Mesendoderm (in vitro differentiated cells): ENCODE measurements around the gene PDE6A.

Source experiments
- DNase-seq: peaks from one replicate; pipeline ENCODE4 v3.0.0; 2013
- H2AK5ac ChIP-seq: 2 replicates; pipeline ENCODE4 v1.6.1; 2013; ENCODE audit warnings: low read length, inconsistent platforms
- H2BK120ac ChIP-seq: 2 replicates; pipeline ENCODE4 v1.6.1; 2013; ENCODE audit warnings: low read depth, mild to moderate bottlenecking, low read length, moderate library complexity, mixed read lengths
- H2BK15ac ChIP-seq: replicated peaks from 2 replicates; pipeline ENCODE4 v1.6.1; 2013; ENCODE audit warnings: low read depth, mild to moderate bottlenecking, moderate library complexity
- H2BK5ac ChIP-seq: 2 replicates; pipeline ENCODE4 v1.6.1; 2013; ENCODE audit warnings: low read length, inconsistent platforms
- H3K18ac ChIP-seq: 2 replicates; pipeline ENCODE4 v1.6.1; 2013; ENCODE audit warnings: mild to moderate bottlenecking, low read length, mixed read lengths
- H3K23ac ChIP-seq: one replicate; pipeline ENCODE4 v1.6.1; 2013; ENCODE audit warnings: low read length
- H3K27ac ChIP-seq: 2 replicates; pipeline ENCODE4 v1.5.1; 2013; ENCODE audit warnings: low read depth, mild to moderate bottlenecking, inconsistent platforms, low read length, moderate library complexity
- H3K27me3 ChIP-seq: 2 replicates; pipeline ENCODE4 v1.6.1; 2013; ENCODE audit warnings: low read length, control low read depth, mild to moderate bottlenecking, inconsistent platforms; ENCODE audit not compliant: insufficient read depth, poor library complexity
- H3K36me3 ChIP-seq: 2 replicates; pipeline ENCODE4 v1.6.1; 2013; ENCODE audit warnings: low read length, inconsistent platforms; ENCODE audit not compliant: control insufficient read depth, insufficient read depth
- H3K4ac ChIP-seq: one replicate; pipeline ENCODE4 v1.6.1; 2013; ENCODE audit warnings: low read depth, mild to moderate bottlenecking, low read length, moderate library complexity
- H3K4me1 ChIP-seq: 2 replicates; pipeline ENCODE4 v1.6.1; 2013; ENCODE audit warnings: low read depth, low read length, inconsistent platforms; ENCODE audit not compliant: control insufficient read depth
- H3K4me2 ChIP-seq: 2 replicates; pipeline ENCODE4 v1.6.1; 2013; ENCODE audit warnings: low read length
- H3K4me3 ChIP-seq: 2 replicates; pipeline ENCODE4 v1.5.1; 2013; ENCODE audit warnings: mild to moderate bottlenecking, low read length
- H3K56ac ChIP-seq: one replicate; pipeline ENCODE4 v1.6.1; 2013; ENCODE audit warnings: low read length
- H3K79me1 ChIP-seq: 2 replicates; pipeline ENCODE4 v1.6.1; 2013; ENCODE audit warnings: low read length, inconsistent platforms
- H3K79me2 ChIP-seq: 2 replicates; pipeline ENCODE4 v1.6.1; 2013; ENCODE audit warnings: mild to moderate bottlenecking, low read length; ENCODE audit not compliant: control insufficient read depth, insufficient read depth
- H3K9ac ChIP-seq: 2 replicates; pipeline ENCODE4 v1.6.1; 2013; ENCODE audit warnings: low read length, inconsistent platforms
- H4K5ac ChIP-seq: one replicate; pipeline ENCODE4 v1.6.1; 2013; ENCODE audit warnings: low read length
- H4K8ac ChIP-seq: one replicate; pipeline ENCODE4 v1.6.1; 2013; ENCODE audit warnings: low read depth, mild to moderate bottlenecking, control low read depth, low read length, moderate library complexity
- WGBS: extraction: QIAGEN DNeasy Blood & Tissue Kit; methylation state at CpG from one replicate; pipeline ENCODE4 v1.1.7; 2013; ENCODE audit warnings: low lambda C conversion rate, missing lambda C conversion rate; ENCODE audit not compliant: insufficient coverage; ENCODE audit errors: extremely low coverage; 5-methylcytosine and 5-hydroxymethylcytosine counted together

PDE6A gene

DNA sequence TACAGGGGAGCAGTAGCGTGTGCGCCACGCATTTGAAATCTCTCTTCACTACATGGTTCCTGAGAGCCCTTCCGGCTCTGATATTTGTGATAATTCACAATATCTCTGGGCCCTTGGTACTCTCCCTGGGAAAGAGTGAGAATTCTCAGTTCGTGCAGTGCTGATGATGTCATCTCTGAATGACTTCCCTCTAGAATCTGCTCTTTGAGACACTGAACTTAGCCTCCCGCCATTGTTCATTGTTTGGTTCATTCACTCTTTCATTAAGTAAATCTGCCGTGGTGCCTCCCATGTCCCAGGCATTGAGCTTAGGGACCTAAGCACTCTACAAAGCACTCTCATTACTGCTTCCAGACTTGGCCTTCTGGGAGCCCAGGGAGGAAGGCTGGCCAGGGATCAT lies 120.5 kb downstream of the PDE6A start:
- Histone ChIP-seq H3K4ac (no peak overlapping the region), H4K5ac (no peak overlapping the region), H3K27ac (no peak overlapping the region), H3K23ac (no peak overlapping the region), H2BK15ac (no peak overlapping the region), H3K27me3 (no peaks in the 10 kb centered on the region), H3K79me1 (no peaks in the 10 kb centered on the region), H3K79me2 (no peaks in the 10 kb centered on the region), H3K18ac (no peak overlapping the region), H3K4me2 (no peak overlapping the region), H4K8ac (no peak overlapping the region), H3K36me3 (no peaks in the 10 kb centered on the region), H2BK5ac (no peak overlapping the region), H3K56ac (no peak overlapping the region), H3K9ac (no peak overlapping the region), H3K4me3 (no peak overlapping the region), H2BK120ac (no peak overlapping the region), H3K4me1 (no peaks in the 10 kb centered on the region), H2AK5ac (no peak overlapping the region)
- DNase-seq = peak; percentile 21
- no CpG with 5 or more reads among the region's 7 CpGs for WGBS

GRCh38 chr5:149823375-149823774 lies 121.2 kb downstream of the PDE6A start:
- Histone ChIP-seq H3K4me3 (no peak overlapping the region), H2BK120ac (no peak overlapping the region), H3K79me2 (no peaks in the 10 kb centered on the region), H3K56ac (no peak overlapping the region), H3K18ac (no peak overlapping the region), H3K23ac (no peak overlapping the region), H3K27ac (no peak overlapping the region), H3K79me1 (no peaks in the 10 kb centered on the region), H4K5ac (no peak overlapping the region), H4K8ac (no peak overlapping the region), H2BK5ac (no peak overlapping the region), H3K27me3 (no peaks in the 10 kb centered on the region), H3K4ac (no peak overlapping the region), H3K36me3 (no peaks in the 10 kb centered on the region), H3K4me1 (no peaks in the 10 kb centered on the region), H3K4me2 (no peak overlapping the region), H3K9ac (no peak overlapping the region), H2BK15ac (no peak overlapping the region), H2AK5ac (no peak overlapping the region)
- DNase-seq = no peak
- WGBS = no CpG with 5 or more reads among the region's 5 CpGs

GRCh38 chr5:149822301-149822700 lies 122.3 kb downstream of the PDE6A start:
- Histone ChIP-seq H4K8ac (no peak overlapping the region), H3K36me3 (no peaks in the 10 kb centered on the region), H3K23ac (no peak overlapping the region), H3K79me1 (no peaks in the 10 kb centered on the region), H2BK15ac (no peak overlapping the region), H3K4me2 (no peak overlapping the region), H3K27ac (no peak overlapping the region), H3K27me3 (no peaks in the 10 kb centered on the region), H3K4me1 (no peaks in the 10 kb centered on the region), H2AK5ac (no peak overlapping the region), H3K79me2 (no peaks in the 10 kb centered on the region), H3K4me3 (no peak overlapping the region), H2BK120ac (no peak overlapping the region), H4K5ac (no peak overlapping the region), H3K9ac (no peak overlapping the region), H3K56ac (no peak overlapping the region), H3K4ac (no peak overlapping the region), H2BK5ac (no peak overlapping the region), H3K18ac (no peak overlapping the region)
- DNase-seq = no peak
- WGBS = no CpG with 5 or more reads among the region's 5 CpGs

DNA sequence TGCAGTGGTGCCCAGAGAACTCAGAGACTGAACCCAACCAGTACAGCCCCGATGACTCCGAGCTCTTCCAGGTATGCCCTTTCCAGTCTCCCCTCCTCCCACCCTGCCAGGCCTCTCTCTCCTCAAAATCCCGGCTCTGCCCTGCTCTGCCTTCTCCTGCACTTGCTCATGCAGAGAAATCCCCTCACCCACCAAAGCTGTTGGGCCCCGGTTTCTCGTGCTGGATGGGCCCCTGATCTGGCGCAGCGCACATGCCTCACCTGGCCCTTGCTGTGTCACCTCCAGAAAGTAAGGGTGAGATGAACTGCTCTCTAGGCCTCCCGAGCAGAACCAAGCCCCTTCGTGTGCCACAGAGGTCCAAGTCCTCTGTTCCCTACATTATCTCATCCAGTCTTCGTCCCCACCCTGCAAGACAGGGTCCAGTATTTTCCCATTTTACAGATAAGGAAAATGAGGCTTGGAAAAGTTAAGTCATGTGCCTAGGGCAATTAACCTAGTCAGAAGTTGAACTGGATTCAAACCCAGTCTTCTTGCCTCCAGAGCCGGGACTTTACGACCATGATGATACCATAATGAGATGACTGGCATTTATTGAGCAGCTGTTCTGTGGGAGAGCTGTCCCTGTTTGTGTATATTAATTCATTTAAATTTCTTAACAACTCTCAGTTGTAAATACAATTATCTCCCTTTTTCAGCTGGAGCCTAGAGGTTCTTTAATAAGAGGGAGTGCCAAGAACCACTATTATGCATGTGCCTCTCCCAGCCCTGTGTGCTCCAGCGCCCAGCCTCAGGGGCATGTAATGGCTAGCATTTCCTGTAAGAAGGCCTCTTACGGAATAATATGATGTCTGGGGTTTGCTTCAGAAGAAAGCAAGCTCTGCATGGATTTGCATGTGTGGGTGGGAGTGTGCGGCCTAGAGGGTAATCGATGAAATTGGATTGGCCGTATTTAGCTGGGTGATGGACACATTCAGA lies 123.8 kb downstream of the PDE6A start:
- no peaks in the 10 kb centered on the region for H3K79me2 ChIP-seq
- H3K4ac ChIP-seq = no peak overlapping the region
- H2BK5ac ChIP-seq = no peak overlapping the region
- no peaks in the 10 kb centered on the region for H3K27me3 ChIP-seq
- no peak overlapping the region for H3K4me3 ChIP-seq
- no peaks in the 10 kb centered on the region for H3K4me1 ChIP-seq
- no peak overlapping the region for H4K8ac ChIP-seq
- H3K18ac ChIP-seq = no peak overlapping the region
- no peak overlapping the region for H3K56ac ChIP-seq
- WGBS = no CpG with 5 or more reads among the region's 17 CpGs
- no peak overlapping the region for H2AK5ac ChIP-seq
- no peak overlapping the region for H3K27ac ChIP-seq
- H3K4me2 ChIP-seq = no peak overlapping the region
- no peaks in the 10 kb centered on the region for H3K79me1 ChIP-seq
- H3K9ac ChIP-seq = no peak overlapping the region
- no peak for DNase-seq
- H2BK15ac ChIP-seq = no peak overlapping the region
- H3K36me3 ChIP-seq = no peaks in the 10 kb centered on the region
- H3K23ac ChIP-seq = no peak overlapping the region
- no peak overlapping the region for H4K5ac ChIP-seq
- H2BK120ac ChIP-seq = no peak overlapping the region

DNA sequence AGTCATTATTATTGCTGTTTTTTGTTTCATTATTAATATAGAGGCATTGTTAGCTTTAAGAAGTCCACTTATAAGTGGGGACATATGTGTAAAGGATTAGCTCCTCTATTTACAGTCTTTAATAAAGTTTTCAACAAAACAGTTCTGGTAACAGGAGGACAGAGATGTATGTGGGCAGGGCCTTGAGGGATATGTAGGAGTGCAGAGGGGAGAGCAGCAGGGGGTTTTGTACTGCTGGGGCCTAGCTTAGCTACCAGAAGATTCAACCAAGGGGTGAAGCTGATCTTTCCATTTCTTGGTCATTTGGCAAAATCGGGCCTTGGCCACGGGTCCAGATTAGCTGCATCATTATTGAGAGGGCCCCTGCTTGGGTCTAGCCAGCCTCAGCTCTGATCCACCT lies 124.6 kb downstream of the PDE6A start:
- Histone ChIP-seq H3K9ac (no peak overlapping the region), H3K56ac (no peak overlapping the region), H3K36me3 (no peaks in the 10 kb centered on the region), H3K4ac (no peak overlapping the region), H2AK5ac (no peak overlapping the region), H3K27me3 (no peaks in the 10 kb centered on the region), H3K27ac (no peak overlapping the region), H3K18ac (no peak overlapping the region), H4K8ac (no peak overlapping the region), H4K5ac (no peak overlapping the region), H2BK15ac (no peak overlapping the region), H3K79me2 (no peaks in the 10 kb centered on the region), H2BK5ac (no peak overlapping the region), H3K79me1 (no peaks in the 10 kb centered on the region), H3K4me2 (no peak overlapping the region), H3K4me3 (no peak overlapping the region), H3K4me1 (no peaks in the 10 kb centered on the region), H3K23ac (no peak overlapping the region), H2BK120ac (no peak overlapping the region)
- no CpG with 5 or more reads among the region's 2 CpGs for WGBS
- DNase-seq = no peak
